ENCODE measurements around the gene PSMD7. TPM values are rescaled to one million over a fixed set of nuclear protein-coding genes. Genes with fewer than 3 reads are reported as not detected.

PSMD7 gene
- total RNA-seq, 1 experiment from 2014 or later = 109 TPM

Other genes with a start within 250 kb of the PSMD7 start
- gene NPIPB15, start 79.5 kb downstream of the PSMD7 start, total RNA-seq (2021; ENCODE audit: unreplicated experiment) = 3.6 TPM
- gene CLEC18B, start 124.7 kb downstream of the PSMD7 start, total RNA-seq (2021; ENCODE audit: unreplicated experiment) = 2.1 TPM

Data from HCT116 (cell line).